Cardiac fibroblast (primary cell): ENCODE measurements around the gene TBC1D5.
A peak's percentile ranks its signal among the peaks of the same experiment; 100 is the strongest.

Source experiments
- DNase-seq, 2 donors: peaks; one replicate each; pipeline versions ENCODE4 v3.0.0 to v3.0.0-alpha.2; 2010; ENCODE audit warnings: low read depth in 2 of 2
- H3K4me3 ChIP-seq, 2 donors: replicated peaks in 1 of 2; 1 replicate in 1 of 2; 2 replicates in 1 of 2; pipeline ENCODE4 v1.5.1; 2011; ENCODE audit warnings: low read depth in 2 of 2, low read length in 2 of 2, mild to moderate bottlenecking in 2 of 2, moderate library complexity in 1 of 2
- TF ChIP-seq, protein P1 (sequence below): IDR thresholded peaks from one replicate; pipeline ENCODE4 v1.5.1; 2011; ENCODE audit warnings: low read depth, mild to moderate bottlenecking, low read length, inconsistent platforms

TBC1D5 gene

GRCh38 chr3:17443142-17443541, 299.3 kb downstream of the TBC1D5 start:
- no peak for DNase-seq

DNA sequence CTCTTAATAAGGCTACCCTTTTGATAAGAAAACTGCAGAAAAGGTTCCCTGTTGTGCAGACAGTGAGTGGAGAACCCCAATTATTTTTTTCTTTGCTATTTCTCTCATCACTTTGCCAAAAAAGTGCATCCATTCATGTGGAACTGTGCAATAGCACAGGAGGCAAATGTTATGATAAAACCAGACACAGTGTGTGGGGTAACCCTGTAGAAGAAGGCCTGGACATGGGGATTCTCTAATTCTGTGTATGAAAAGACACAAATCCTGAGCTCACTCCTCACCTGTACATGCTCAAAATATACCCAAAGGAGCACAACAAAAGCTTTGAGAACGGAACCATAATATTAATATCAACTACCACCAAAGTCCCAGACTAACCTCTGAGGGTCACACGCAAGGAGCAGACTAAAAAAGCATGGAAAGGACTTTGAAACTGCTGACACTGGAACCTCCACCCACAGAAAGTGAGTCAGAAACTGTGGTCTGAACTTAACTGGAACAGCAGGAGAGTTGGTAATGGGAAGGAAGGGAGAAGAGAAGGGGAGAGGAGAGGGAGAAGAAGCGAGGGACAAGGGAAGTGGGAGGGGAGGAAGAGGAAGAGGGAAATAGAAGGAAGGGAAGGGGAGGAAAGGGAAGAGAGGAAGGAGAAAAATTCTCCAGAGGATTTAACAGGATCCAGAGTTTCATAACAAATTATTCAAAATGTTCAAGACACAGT, 299.9 kb downstream of the TBC1D5 start:
- DNase-seq, result peak in 1 of 2 donors; percentile 32
- no peak overlapping the region for H3K4me3 ChIP-seq
- TF ChIP-seq, protein P1, sequence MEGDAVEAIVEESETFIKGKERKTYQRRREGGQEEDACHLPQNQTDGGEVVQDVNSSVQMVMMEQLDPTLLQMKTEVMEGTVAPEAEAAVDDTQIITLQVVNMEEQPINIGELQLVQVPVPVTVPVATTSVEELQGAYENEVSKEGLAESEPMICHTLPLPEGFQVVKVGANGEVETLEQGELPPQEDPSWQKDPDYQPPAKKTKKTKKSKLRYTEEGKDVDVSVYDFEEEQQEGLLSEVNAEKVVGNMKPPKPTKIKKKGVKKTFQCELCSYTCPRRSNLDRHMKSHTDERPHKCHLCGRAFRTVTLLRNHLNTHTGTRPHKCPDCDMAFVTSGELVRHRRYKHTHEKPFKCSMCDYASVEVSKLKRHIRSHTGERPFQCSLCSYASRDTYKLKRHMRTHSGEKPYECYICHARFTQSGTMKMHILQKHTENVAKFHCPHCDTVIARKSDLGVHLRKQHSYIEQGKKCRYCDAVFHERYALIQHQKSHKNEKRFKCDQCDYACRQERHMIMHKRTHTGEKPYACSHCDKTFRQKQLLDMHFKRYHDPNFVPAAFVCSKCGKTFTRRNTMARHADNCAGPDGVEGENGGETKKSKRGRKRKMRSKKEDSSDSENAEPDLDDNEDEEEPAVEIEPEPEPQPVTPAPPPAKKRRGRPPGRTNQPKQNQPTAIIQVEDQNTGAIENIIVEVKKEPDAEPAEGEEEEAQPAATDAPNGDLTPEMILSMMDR, result no peak

More at GRCh38 chr3:17443142-17443541, 299.3 kb downstream of the TBC1D5 start:
- TF ChIP-seq, protein P1, result no peak
- H3K4me3 ChIP-seq, result no peak overlapping the region

DNA sequence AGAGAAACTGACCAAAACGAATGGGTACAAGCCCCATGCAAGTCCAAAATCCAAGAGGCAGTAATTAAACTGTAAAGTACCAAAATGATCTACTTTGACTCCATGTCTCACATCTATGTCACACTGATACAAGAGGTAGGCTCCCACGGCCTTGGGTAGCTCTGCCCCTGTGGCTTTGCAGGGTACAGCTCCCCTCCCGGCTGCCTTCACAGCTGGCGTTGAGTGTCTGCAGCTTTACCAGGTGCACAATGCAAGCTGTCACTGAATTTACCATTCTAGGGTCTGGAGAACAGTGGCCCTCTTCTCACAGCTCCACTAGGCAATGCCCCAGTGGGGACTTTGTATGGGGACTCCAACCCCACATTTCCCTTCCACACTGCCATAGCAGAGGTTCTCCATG, 308.6 kb downstream of the TBC1D5 start:
- DNase-seq, result no peak
- H3K4me3 ChIP-seq, result no peak overlapping the region
- TF ChIP-seq, protein P1, result no peak

DNA sequence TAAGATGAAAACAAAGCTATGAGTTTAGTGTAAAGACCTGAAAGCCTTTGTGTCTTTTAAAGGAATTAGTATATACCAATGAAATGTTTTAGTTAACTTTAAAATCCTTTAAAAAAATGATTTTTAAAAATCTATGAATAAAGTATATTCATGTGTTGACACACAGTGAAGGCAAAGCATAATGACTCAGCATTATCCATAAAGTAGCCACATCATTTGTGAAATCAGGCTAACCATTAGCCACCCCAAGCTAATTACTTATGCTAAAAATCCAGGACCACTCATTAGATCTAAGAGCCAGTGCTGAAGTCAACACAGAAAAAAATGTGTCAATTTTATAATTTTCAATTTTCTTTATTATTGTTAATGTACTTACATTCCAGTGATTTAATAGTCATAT, 310.2 kb downstream of the TBC1D5 start:
- no peak overlapping the region for H3K4me3 ChIP-seq
- TF ChIP-seq, protein P1, result no peak
- peak; percentile 14 to 44 for DNase-seq

DNA sequence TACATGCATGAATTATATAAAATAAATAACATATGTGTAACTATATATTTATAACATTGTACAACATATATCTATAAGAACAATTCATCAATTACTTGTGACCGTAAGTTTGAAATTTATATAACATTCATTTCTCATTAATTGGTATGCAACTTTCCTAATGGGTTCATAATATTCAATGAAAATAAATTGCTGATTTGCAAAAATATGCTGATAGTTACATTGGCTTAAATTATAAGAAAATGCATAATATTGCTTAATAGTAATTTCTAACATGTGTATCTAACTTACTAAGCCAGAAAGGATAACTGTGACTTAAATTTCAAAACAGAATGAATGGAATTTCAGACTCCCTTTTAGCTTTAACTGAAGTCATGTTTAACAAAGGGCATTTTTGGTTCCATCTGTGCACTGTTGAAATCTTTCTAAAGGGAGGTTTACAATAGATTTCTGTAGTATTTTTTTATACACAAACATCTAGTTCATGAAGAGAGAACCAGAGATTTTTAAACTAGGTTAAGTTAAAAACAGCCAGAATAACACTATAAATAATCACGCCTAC, 310.9 kb downstream of the TBC1D5 start:
- peak; percentile 37 to 45 for DNase-seq
- no peak overlapping the region for H3K4me3 ChIP-seq
- TF ChIP-seq, protein P1, result no peak

DNA sequence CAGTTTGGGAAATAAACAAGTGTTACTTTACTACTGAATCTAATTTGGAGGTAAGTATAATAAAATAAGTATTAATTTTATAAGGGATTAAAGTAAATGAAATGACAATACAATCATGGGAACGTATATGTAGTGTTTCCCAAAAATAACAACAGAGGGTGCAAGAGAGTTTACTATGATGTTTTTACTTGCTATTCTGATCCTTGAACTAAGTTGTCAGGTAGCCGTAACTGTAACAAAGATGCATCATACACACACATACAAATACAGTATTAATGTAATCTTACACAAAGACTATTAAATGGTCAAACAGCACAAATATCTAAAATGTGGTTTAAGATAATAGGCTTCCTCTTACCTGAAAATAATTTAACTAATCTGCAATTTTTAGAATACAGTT, 311.4 kb downstream of the TBC1D5 start:
- TF ChIP-seq, protein P1, result peak; percentile 45
- H3K4me3 ChIP-seq, result no peak overlapping the region
- DNase-seq, result peak; percentile 62 to 71

DNA sequence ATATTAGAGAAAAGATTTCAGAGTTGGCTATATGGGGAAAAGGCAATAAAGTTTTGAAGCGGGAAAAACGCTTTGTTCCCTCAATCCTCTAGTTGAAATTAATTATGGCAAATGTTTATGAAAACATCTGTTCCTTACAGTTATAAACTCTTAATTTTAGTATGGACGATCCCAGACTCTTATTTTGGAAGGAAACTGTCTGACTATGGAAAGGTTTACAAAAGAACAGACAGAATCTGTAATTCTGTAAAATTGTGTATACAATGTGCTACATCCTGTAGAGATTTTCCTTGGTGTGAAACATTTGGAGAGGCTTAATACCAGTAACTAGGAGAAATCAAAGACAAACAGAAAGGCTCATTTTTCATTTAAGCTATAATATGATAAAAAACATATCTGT, 311.8 kb downstream of the TBC1D5 start:
- DNase-seq, result peak in 1 of 2 donors; percentile 2
- no peak overlapping the region for H3K4me3 ChIP-seq
- TF ChIP-seq, protein P1, result no peak
